ENCODE data around the gene ANKK1. TPM values are rescaled to one million over a fixed set of nuclear protein-coding genes. Genes with fewer than 3 reads are reported as not detected.

Gene ANKK1
- total RNA-seq, 6 donors from 2014 or later = 0.14 to 4.4 (median 2.2) TPM

GRCh38 chr11:113376156-113376555 is 11.4 kb upstream of the ANKK1 start:
- no peaks in the 10 kb centered on the region for H3K27me3 ChIP-seq
- ATAC-seq (ENCODE audit: low FRiP score in 2 of 2) (peak in 1 of 2 donors; percentile 35), DNase-seq (no peak)
- no peaks in the 10 kb centered on the region for H3K4me1 ChIP-seq
- no peak overlapping the region for H3K27ac ChIP-seq
- no peak for TF ChIP-seq POLR2A (IDR thresholded peaks at IDR 0.05)
- no peak for TF ChIP-seq CTCF (IDR thresholded peaks at IDR 0.05)
- TF ChIP-seq EP300 (IDR thresholded peaks at IDR 0.05) = no peak
- TF ChIP-seq POLR2AphosphoS5 (IDR thresholded peaks at IDR 0.05) = no peak
- no peaks in the 10 kb centered on the region for H3K9me3 ChIP-seq
- H3K36me3 ChIP-seq = no peaks in the 10 kb centered on the region
- no peak overlapping the region for H3K4me3 ChIP-seq
- WGBS, 2 donors = 33 to 41% methylated on average over 3 of the region's 3 CpGs

- no peak overlapping the region for H3K27ac ChIP-seq
- H3K36me3 ChIP-seq = no peaks in the 10 kb centered on the region
- H3K4me3 ChIP-seq = no peak overlapping the region
- no peaks in the 10 kb centered on the region for H3K4me1 ChIP-seq
- TF ChIP-seq EP300 (IDR thresholded peaks at IDR 0.05) (no peak), CTCF (IDR thresholded peaks at IDR 0.05) (no peak), POLR2AphosphoS5 (IDR thresholded peaks at IDR 0.05) (no peak), POLR2A (IDR thresholded peaks at IDR 0.05) (no peak)
- no peaks in the 10 kb centered on the region for H3K27me3 ChIP-seq
- 74 to 83% methylated on average over 7 of the region's 7 CpGs for WGBS, 2 donors
- H3K9me3 ChIP-seq = no peaks in the 10 kb centered on the region
- no peak for DNase-seq
- ATAC-seq (ENCODE audit: low FRiP score in 2 of 2) = no peak
Observed at GRCh38 chr11:113377681-113378412, 9.7 kb upstream of the ANKK1 start.

- Histone ChIP-seq H3K4me1 (no peaks in the 10 kb centered on the region), H3K36me3 (no peaks in the 10 kb centered on the region), H3K9me3 (no peaks in the 10 kb centered on the region), H3K27ac (no peak overlapping the region), H3K27me3 (no peaks in the 10 kb centered on the region), H3K4me3 (no peak overlapping the region)
- no peak for TF ChIP-seq CTCF (IDR thresholded peaks at IDR 0.05)
- TF ChIP-seq POLR2AphosphoS5 (IDR thresholded peaks at IDR 0.05) = no peak
- no peak for TF ChIP-seq EP300 (IDR thresholded peaks at IDR 0.05)
- 72 to 75% methylated on average over 1 of the region's 1 CpG for WGBS, 2 donors
- DNase-seq (no peak), ATAC-seq (ENCODE audit: low FRiP score in 2 of 2) (no peak)
Observed at GRCh38 chr11:113378692-113379091, 8.9 kb upstream of the ANKK1 start.

GRCh38 chr11:113382121-113382520 is 5.5 kb upstream of the ANKK1 start:
- Histone ChIP-seq H3K27ac (no peak overlapping the region), H3K27me3 (no peaks in the 10 kb centered on the region), H3K36me3 (no peaks in the 10 kb centered on the region), H3K4me1 (no peaks in the 10 kb centered on the region), H3K9me3 (no peaks in the 10 kb centered on the region), H3K4me3 (no peak overlapping the region)
- no peak for ATAC-seq (ENCODE audit: low FRiP score in 2 of 2)
- no peak for DNase-seq
- TF ChIP-seq CTCF (IDR thresholded peaks at IDR 0.05) = no peak
- TF ChIP-seq EP300 (IDR thresholded peaks at IDR 0.05) = no peak
- TF ChIP-seq POLR2A (IDR thresholded peaks at IDR 0.05) = no peak
- no peak for TF ChIP-seq POLR2AphosphoS5 (IDR thresholded peaks at IDR 0.05)

- Histone ChIP-seq H3K4me1 (peaks cover 0 to 7% (median 2%) of the 10 kb centered on the region in 4 donors), H3K27me3 (peaks cover 0 to 12% (median 6%) of the 10 kb centered on the region in 4 donors), H3K36me3 (no peaks in the 10 kb centered on the region), H3K9me3 (no peaks in the 10 kb centered on the region), H3K27ac (no peak overlapping the region), H3K4me3 (no peak overlapping the region)
- DNase-seq = peak in 1 of 2 donors; percentile 31
- WGBS, 2 donors = 59 to 62% methylated on average over 3 of the region's 3 CpGs
- TF ChIP-seq CTCF (IDR thresholded peaks at IDR 0.05) = no peak
- no peak for TF ChIP-seq POLR2A (IDR thresholded peaks at IDR 0.05)
- no peak for TF ChIP-seq POLR2AphosphoS5 (IDR thresholded peaks at IDR 0.05)
- no peak for TF ChIP-seq EP300 (IDR thresholded peaks at IDR 0.05)
- no peak for ATAC-seq (ENCODE audit: low FRiP score in 2 of 2)
Observed at GRCh38 chr11:113384551-113384950, 3.0 kb upstream of the ANKK1 start.
